GM12878 (cell line): Measurements from ENCODE around the gene MYO3A.

Source experiments
- POLR2AphosphoS5 ChIP-seq: IDR thresholded peaks from 2 replicates; pipeline ENCODE4 v1.6.1; 2011; ENCODE audit warnings: mild to moderate bottlenecking, low read length, inconsistent platforms
- SMARCA5 ChIP-seq: fragments of 450-650 bp; IDR thresholded peaks from 2 replicates; pipeline ENCODE4 v1.6.1; 2017; ENCODE audit warnings: mild to moderate bottlenecking

DNA sequence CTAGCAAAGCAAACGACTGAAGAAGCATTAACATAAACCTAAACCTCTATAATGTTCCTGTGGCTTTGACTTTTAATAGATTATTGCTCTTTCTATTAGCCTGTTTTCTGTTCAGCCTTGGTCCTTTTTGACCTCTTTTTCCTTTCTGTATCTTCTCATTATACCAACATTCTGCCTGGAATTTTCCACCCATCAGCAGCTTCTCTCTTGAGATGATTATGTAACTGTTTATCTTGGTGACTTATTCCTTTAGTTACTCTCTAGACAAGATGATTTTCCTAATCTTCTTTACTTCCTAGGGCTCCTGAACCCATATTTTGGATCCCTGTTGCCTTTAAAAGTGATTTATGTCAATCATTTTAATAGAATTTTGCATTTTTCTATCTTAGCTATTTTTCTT, 81.1 kb downstream of the MYO3A start:
- TF ChIP-seq SMARCA5 (no peak), POLR2AphosphoS5 (no peak)
